Measurements from ENCODE around the gene KAT7. TPM values are rescaled to one million over a fixed set of nuclear protein-coding genes. Genes with fewer than 3 reads are reported as not detected.

KAT7 gene
- total RNA-seq, 4 donors from 2014 or later: 22.8 to 42.8 (median 33.3) TPM

GRCh38 chr17:49789243-49789578 lies 730 bp downstream of the KAT7 start:
- no peak for TF ChIP-seq CTCF (IDR thresholded peaks at IDR 0.05; ENCODE audit: low read depth)

GRCh38 chr17:49793309-49793708 lies 4.8 kb downstream of the KAT7 start:
- TF ChIP-seq CTCF (IDR thresholded peaks at IDR 0.05; ENCODE audit: low read depth): no peak

- no peak for TF ChIP-seq CTCF (IDR thresholded peaks at IDR 0.05; ENCODE audit: low read depth)
Measured at GRCh38 chr17:49795372-49795771, 6.9 kb downstream of the KAT7 start.

- TF ChIP-seq CTCF (IDR thresholded peaks at IDR 0.05; ENCODE audit: low read depth): no peak
Measured at GRCh38 chr17:49798182-49798581, 9.7 kb downstream of the KAT7 start.

GRCh38 chr17:49798738-49799137 lies 10.3 kb downstream of the KAT7 start:
- no peak for TF ChIP-seq CTCF (IDR thresholded peaks at IDR 0.05; ENCODE audit: low read depth)

- no peak for TF ChIP-seq CTCF (IDR thresholded peaks at IDR 0.05; ENCODE audit: low read depth)
Measured at GRCh38 chr17:49809056-49809455, 20.6 kb downstream of the KAT7 start.

- TF ChIP-seq CTCF (IDR thresholded peaks at IDR 0.05; ENCODE audit: low read depth): no peak
Measured at GRCh38 chr17:49814781-49815529, 26.5 kb downstream of the KAT7 start.
